Kidney (tissue), 14 donors: ENCODE results near the gene ZC3H12A. TPM values are rescaled to one million over a fixed set of nuclear protein-coding genes. Genes with fewer than 3 reads are reported as not detected.
"Not testable (repeated sequence)": the region's sequence is repeated elsewhere in the genome, so short reads cannot be mapped to it uniquely, and the experiment has no call there.

Source experiments
- DNase-seq, 5 donors: peaks; one replicate each; pipeline ENCODE4 v3.0.0-alpha.2; 2013 to 2020
- FAIRE-seq: peaks from 2 replicates; lab custom pipeline; 2012; peaks lifted over from hg19 to GRCh38; lab: Jason Lieb, UNC
- H3K27ac ChIP-seq, 2 donors: one replicate each; pipeline ENCODE4 v1.7.0; 2013; ENCODE audit warnings: low read depth in 2 of 2, low read length in 2 of 2, inconsistent platforms in 1 of 2
- H3K27me3 ChIP-seq: one replicate; pipeline ENCODE4 v1.7.1; 2013; ENCODE audit warnings: low read length, inconsistent platforms; ENCODE audit not compliant: control insufficient read depth, insufficient read depth
- H3K36me3 ChIP-seq, 3 donors: one replicate each; pipeline versions ENCODE4 v1.7.0 to v1.7.1; 2013; ENCODE audit warnings: low read length in 3 of 3, control low read depth in 1 of 3, inconsistent platforms in 1 of 3; ENCODE audit not compliant: insufficient read depth in 3 of 3, control insufficient read depth in 2 of 3
- H3K4me1 ChIP-seq, 3 donors: one replicate each; pipeline versions ENCODE4 v1.7.0 to v1.7.1; 2013; ENCODE audit warnings: low read length in 3 of 3, inconsistent platforms in 1 of 3, low read depth in 1 of 3; ENCODE audit not compliant: control insufficient read depth in 2 of 3, insufficient read depth in 2 of 3
- H3K4me3 ChIP-seq, 3 donors: one replicate each; pipeline versions ENCODE4 v1.7.0 to v1.8.1; 2013; ENCODE audit warnings: low read length in 3 of 3, control low read depth in 1 of 3, inconsistent platforms in 1 of 3
- H3K9ac ChIP-seq, 3 donors: one replicate each; pipeline versions ENCODE4 v1.7.0 to v1.7.1; 2013; ENCODE audit warnings: low read length in 3 of 3, control low read depth in 1 of 3, inconsistent platforms in 1 of 3
- H3K9me3 ChIP-seq, 3 donors: one replicate each; pipeline versions ENCODE4 v1.7.0 to v1.7.1; 2013; ENCODE audit warnings: low read length in 3 of 3, control low read depth in 1 of 3, inconsistent platforms in 1 of 3; ENCODE audit not compliant: control insufficient read depth in 2 of 3, insufficient read depth in 1 of 3
- CTCF ChIP-seq: IDR thresholded peaks from 3 replicates; pipeline ENCODE4 v1.5.1; 2012; ENCODE audit warnings: mild to moderate bottlenecking, moderate library complexity, borderline replicate concordance; ENCODE audit not compliant: insufficient read depth; ENCODE audit errors: extremely low read depth
- intact Hi-C: fragments of 100-400 bp; cut with DNase I; formaldehyde crosslinking; loops from one replicate; pipeline ENCODE4 v1.11.1; 2022
- polyA plus RNA-seq: library from polyadenylated mRNA; stranded (reverse); fragments of 350-450 nt; fragmentation: Illumina TruSeq; extraction: RNeasy Lipid Tissue Mini Kit (QIAGEN cat#74804); gene quantifications from one replicate; pipeline ENCODE4 v1.2.3, GENCODE V29; 2014; ENCODE audit warnings: low read depth, low replicate concordance; ENCODE audit not compliant: insufficient read depth
- total RNA-seq: library from RNA; stranded (reverse); fragmentation: NEBNext Ultra II Directional; extraction: Animal tissue kit (Norgen Biotek cat#: 25700); gene quantifications from one replicate; pipeline ENCODE4 v1.2.1, GENCODE V29; 2021
- donor health status: control.
- donor health status: control.
- donor health status: control.
- donor health status: control.
- donor health status: control.
- donor health status: DM: yes; HTN: yes; CAD: no.
- donor health status: Normal renal cell carcinoma (clear cell type).

The ZC3H12A gene
- total and polyA plus RNA-seq, 2 donors from 2014 or later = 3.8 to 21.1 TPM

GRCh38 chr1:37497832-37498231, 23.5 kb downstream of the ZC3H12A start:
- TF ChIP-seq CTCF = no peak
- H3K4me1 ChIP-seq = no peaks in the 10 kb centered on the region
- no peaks in the 10 kb centered on the region for H3K9me3 ChIP-seq
- DNase-seq (no peak), FAIRE-seq (no peak)
- no peak overlapping the region for H3K4me3 ChIP-seq
- no peaks in the 10 kb centered on the region for H3K27me3 ChIP-seq
- H3K27ac ChIP-seq = no peak overlapping the region
- H3K36me3 ChIP-seq = peaks cover 0 to 14% (median 12%) of the 10 kb centered on the region in 3 donors
- intact Hi-C loops = no loop called here
- H3K9ac ChIP-seq = no peak overlapping the region

- no peak overlapping the region for H3K27ac ChIP-seq
- intact Hi-C loops = no loop called here
- FAIRE-seq (no peak), DNase-seq (no peak)
- no peak overlapping the region for H3K4me3 ChIP-seq
- TF ChIP-seq CTCF = no peak
- no peaks in the 10 kb centered on the region for H3K9me3 ChIP-seq
- H3K4me1 ChIP-seq = no peaks in the 10 kb centered on the region
- H3K27me3 ChIP-seq = no peaks in the 10 kb centered on the region
- H3K36me3 ChIP-seq = peaks cover 4 to 13% (median 13%) of the 10 kb centered on the region in 3 donors
- no peak overlapping the region for H3K9ac ChIP-seq
These were observed 24.7 kb downstream of the ZC3H12A start for GRCh38 chr1:37498872-37499617.

DNA sequence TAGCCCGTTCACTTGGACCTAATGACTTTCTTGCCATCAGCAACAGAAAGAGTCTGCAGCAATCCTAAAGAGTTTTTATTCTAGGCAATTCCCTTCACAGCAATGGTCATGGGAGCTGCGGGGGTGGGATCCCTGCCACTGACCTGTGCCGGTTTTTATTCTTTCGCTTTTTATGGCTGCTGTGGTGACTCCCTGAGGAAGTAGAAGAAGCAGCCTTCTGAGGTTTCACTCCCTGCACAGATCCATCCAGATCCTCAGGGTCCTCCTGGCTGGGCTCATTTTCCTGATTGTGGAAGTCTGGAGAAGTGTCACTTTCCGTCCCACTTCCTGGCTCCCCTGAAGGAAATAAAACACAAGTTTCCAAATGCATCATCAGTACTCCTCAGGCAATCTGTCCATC, 27.3 kb downstream of the ZC3H12A start:
- H3K36me3 ChIP-seq = peaks cover 4 to 14% (median 13%) of the 10 kb centered on the region in 3 donors
- intact Hi-C loops = no loop called here
- H3K4me1 ChIP-seq = no peaks in the 10 kb centered on the region
- DNase-seq (peak in 3 of 5 donors; percentile 47 to 69 (median 50)), FAIRE-seq (no peak)
- no peak overlapping the region for H3K27ac ChIP-seq
- H3K9me3 ChIP-seq = no peaks in the 10 kb centered on the region
- no peak for TF ChIP-seq CTCF
- H3K4me3 ChIP-seq = no peak overlapping the region
- H3K9ac ChIP-seq = no peak overlapping the region
- H3K27me3 ChIP-seq = no peaks in the 10 kb centered on the region

GRCh38 chr1:37502104-37502503, 27.7 kb downstream of the ZC3H12A start:
- no peak for DNase-seq
- intact Hi-C loops = no loop called here

GRCh38 chr1:37502791-37503190, 28.4 kb downstream of the ZC3H12A start:
- intact Hi-C loops, H3K4me1 ChIP-seq, DNase-seq, H3K27ac ChIP-seq, FAIRE-seq, H3K9ac ChIP-seq, H3K9me3 ChIP-seq, H3K27me3 ChIP-seq, H3K4me3 ChIP-seq: not testable (repeated sequence)
- H3K36me3 ChIP-seq = peaks cover 4 to 14% (median 13%) of the 10 kb centered on the region in 3 donors

More at GRCh38 chr1:37502104-37502503, 27.7 kb downstream of the ZC3H12A start:
- no peaks in the 10 kb centered on the region for H3K4me1 ChIP-seq
- H3K9ac ChIP-seq = no peak overlapping the region
- no peak for FAIRE-seq
- H3K9me3 ChIP-seq = no peaks in the 10 kb centered on the region
- no peak overlapping the region for H3K4me3 ChIP-seq
- H3K27ac ChIP-seq = no peak overlapping the region
- no peak for TF ChIP-seq CTCF
- H3K36me3 ChIP-seq = peaks cover 4 to 14% (median 13%) of the 10 kb centered on the region in 3 donors
- no peaks in the 10 kb centered on the region for H3K27me3 ChIP-seq
